GM12892 (cell line): ENCODE results near the gene PSENEN.

Source experiments
- POLR2A ChIP-seq: IDR thresholded peaks from 2 replicates; pipeline ENCODE4 v1.6.1; 2011; ENCODE audit warnings: low read depth, low read length, control low read depth
- POLR2AphosphoS5 ChIP-seq: IDR thresholded peaks from 2 replicates; pipeline ENCODE4 v1.6.1; 2011; ENCODE audit warnings: low read depth, low read length, control low read depth

DNA sequence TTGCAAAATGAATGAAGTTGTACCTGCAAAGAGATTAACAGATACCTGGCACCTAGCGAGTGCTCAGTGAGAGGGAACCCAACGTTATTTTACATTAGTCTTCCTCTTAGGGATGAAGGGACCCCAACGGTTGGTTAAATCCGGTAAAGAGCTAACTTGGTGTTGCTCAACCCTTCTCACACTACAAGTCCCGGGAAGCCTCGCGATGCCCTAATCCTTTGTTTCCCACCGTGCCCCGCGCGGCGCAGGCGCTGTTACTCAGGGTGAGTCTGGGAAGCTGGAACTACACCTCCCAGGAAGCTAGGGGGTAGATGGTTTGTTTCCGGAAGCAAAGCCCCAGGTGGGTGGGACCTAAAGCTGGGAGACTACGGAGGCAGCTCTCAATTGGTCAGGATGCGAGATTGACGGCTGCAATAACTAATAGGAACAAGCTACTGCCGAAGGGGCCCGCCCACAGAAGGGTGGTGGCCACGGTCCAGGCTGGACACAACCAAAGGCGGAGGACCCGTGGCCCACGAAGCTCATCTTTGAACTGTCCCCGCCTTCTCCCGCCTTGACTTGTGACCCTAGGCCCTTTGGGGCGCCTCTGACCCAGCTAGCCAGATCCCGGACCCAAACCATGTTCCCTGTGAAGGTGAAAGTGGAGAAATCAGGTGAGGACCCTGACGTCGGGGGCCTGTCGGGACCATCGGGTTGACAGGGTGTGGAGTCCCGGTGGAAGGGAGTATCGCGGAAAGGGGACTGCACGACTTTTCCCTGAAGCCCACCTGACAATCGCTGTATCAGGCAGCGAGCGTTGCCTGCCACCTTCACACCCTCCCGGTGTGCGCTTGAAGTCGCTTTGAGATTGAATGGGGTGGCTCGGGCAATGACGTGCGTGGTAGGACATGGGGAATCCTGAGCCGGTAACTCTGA is 2.9 kb downstream of the PSENEN start, which contains the start of gene LIN37:
- no peak for TF ChIP-seq POLR2AphosphoS5
- peak; percentile 54; the same call in 1 of the 2 replicates for TF ChIP-seq POLR2A
